ENCODE data around the gene MAP3K14. TPM values are rescaled to one million over a fixed set of nuclear protein-coding genes. Genes with fewer than 3 reads are reported as not detected.

The MAP3K14 gene
- total RNA-seq, 4 donors from 2014 or later = 9.6 to 14.4 (median 11.9) TPM

- Histone ChIP-seq H3K9me3 (no peaks in the 10 kb centered on the region), H3K27ac (no peak overlapping the region), H3K4me1 (peaks cover 45% of the 10 kb centered on the region), H3K36me3 (peaks cover 73% of the 10 kb centered on the region), H3K4me3 (no peak overlapping the region), H3K27me3 (no peaks in the 10 kb centered on the region)
- DNase-seq (ENCODE audit: low spot score in 2 of 2) = no peak
- TF ChIP-seq POLR2AphosphoS5 (IDR thresholded peaks at IDR 0.05) (no peak), POLR2A (IDR thresholded peaks at IDR 0.05) (no peak), EP300 (IDR thresholded peaks at IDR 0.05) (no peak), CTCF (IDR thresholded peaks at IDR 0.05) (no peak)
- 93% methylated on average over 4 of the region's 5 CpGs for WGBS
Observed at GRCh38 chr17:45286286-45286685, 30.5 kb downstream of the MAP3K14 start.

GRCh38 chr17:45284176-45285140 lies 32.4 kb downstream of the MAP3K14 start:
- no peak overlapping the region for H3K27ac ChIP-seq

GRCh38 chr17:45283711-45284110 lies 33.1 kb downstream of the MAP3K14 start:
- peaks cover 27% of the 10 kb centered on the region for H3K4me1 ChIP-seq
- H3K9me3 ChIP-seq = no peaks in the 10 kb centered on the region
- DNase-seq (ENCODE audit: low spot score in 2 of 2) = peak in 1 of 2 donors; percentile 48
- no peaks in the 10 kb centered on the region for H3K27me3 ChIP-seq
- H3K27ac ChIP-seq = no peak overlapping the region
- WGBS = 93% methylated on average over 9 of the region's 10 CpGs
- H3K4me3 ChIP-seq = no peak overlapping the region
- no peak for TF ChIP-seq EP300 (IDR thresholded peaks at IDR 0.05)
- TF ChIP-seq CTCF (IDR thresholded peaks at IDR 0.05) = no peak
- no peak for TF ChIP-seq POLR2A (IDR thresholded peaks at IDR 0.05)
- no peak for TF ChIP-seq POLR2AphosphoS5 (IDR thresholded peaks at IDR 0.05)
- H3K36me3 ChIP-seq = peaks cover 72% of the 10 kb centered on the region

More at GRCh38 chr17:45284176-45285140, 32.4 kb downstream of the MAP3K14 start:
- Histone ChIP-seq H3K4me3 (no peak overlapping the region), H3K36me3 (peaks cover 79% of the 10 kb centered on the region), H3K9me3 (no peaks in the 10 kb centered on the region), H3K4me1 (peaks cover 28% of the 10 kb centered on the region), H3K27me3 (no peaks in the 10 kb centered on the region)
- no peak for TF ChIP-seq EP300 (IDR thresholded peaks at IDR 0.05)
- TF ChIP-seq CTCF (IDR thresholded peaks at IDR 0.05) = no peak
- TF ChIP-seq POLR2AphosphoS5 (IDR thresholded peaks at IDR 0.05) = no peak
- no peak for TF ChIP-seq POLR2A (IDR thresholded peaks at IDR 0.05)
- DNase-seq (ENCODE audit: low spot score in 2 of 2) = peak; percentile 63 to 80
- WGBS = 71% methylated on average over 21 of the region's 21 CpGs

- Histone ChIP-seq H3K9me3 (no peaks in the 10 kb centered on the region), H3K27me3 (no peaks in the 10 kb centered on the region), H3K4me1 (peaks cover 25% of the 10 kb centered on the region), H3K4me3 (no peak overlapping the region), H3K36me3 (peaks cover 64% of the 10 kb centered on the region), H3K27ac (no peak overlapping the region)
- 77% methylated on average over 13 of the region's 21 CpGs for WGBS
- TF ChIP-seq POLR2A (IDR thresholded peaks at IDR 0.05) (no peak), EP300 (IDR thresholded peaks at IDR 0.05) (no peak), CTCF (IDR thresholded peaks at IDR 0.05) (no peak), POLR2AphosphoS5 (IDR thresholded peaks at IDR 0.05) (no peak)
- peak; percentile 49 to 58 for DNase-seq (ENCODE audit: low spot score in 2 of 2)
Observed at GRCh38 chr17:45282683-45283644, 33.9 kb downstream of the MAP3K14 start.

Measured in suprapubic skin (tissue), 4 donors.